Tibial nerve (tissue), 4 donors: ENCODE data around the gene STARD9. TPM values are rescaled to one million over a fixed set of nuclear protein-coding genes. Genes with fewer than 3 reads are reported as not detected.

Source experiments
- DNase-seq, 2 donors: peaks; one replicate each; pipeline ENCODE4 v3.0.0-alpha.2; 2019; ENCODE audit warnings: low spot score in 2 of 2
- H3K27ac ChIP-seq, 4 donors: fragments of 200-600 bp; sonication (generic) in 3 of 4; one replicate each; pipeline ENCODE4 v1.5.1; 2017 to 2019; ENCODE audit warnings: mild to moderate bottlenecking in 1 of 4
- H3K27me3 ChIP-seq, 2 donors: fragments of 200-600 bp; sonication (generic) in 1 of 2; one replicate each; pipeline versions ENCODE4 v1.5.1 to v1.6.0; 2017 to 2019
- H3K36me3 ChIP-seq, 3 donors: fragments of 200-600 bp; sonication (generic); one replicate each; pipeline ENCODE4 v1.5.1; 2018 to 2019
- H3K4me1 ChIP-seq, 4 donors: fragments of 200-600 bp; sonication (generic) in 3 of 4; one replicate each; pipeline ENCODE4 v1.5.1; 2017 to 2019
- H3K4me3 ChIP-seq, 4 donors: fragments of 200-600 bp; sonication (generic) in 3 of 4; one replicate each; pipeline ENCODE4 v1.5.1; 2017 to 2019; ENCODE audit warnings: mild to moderate bottlenecking in 1 of 4, moderate library complexity in 1 of 4
- H3K9me3 ChIP-seq, 4 donors: fragments of 200-600 bp; sonication (generic) in 3 of 4; one replicate each; pipeline ENCODE4 v1.5.1; 2017 to 2019
- EP300 ChIP-seq, 2 donors: sonication (generic); formaldehyde crosslinking; IDR thresholded peaks; one replicate each; pipeline ENCODE4 v1.6.1; 2017; ENCODE audit warnings: antibody characterized with exemption in 2 of 2, mild to moderate bottlenecking in 1 of 2
- POLR2A ChIP-seq, 2 donors: fragments of 450-650 bp; IDR thresholded peaks; one replicate each; pipeline ENCODE4 v1.6.1; 2017; ENCODE audit warnings: antibody characterized with exemption in 2 of 2, mild to moderate bottlenecking in 2 of 2, moderate library complexity in 2 of 2
- whole genome bisulfite sequencing, 2 donors: methylation state at CpG; one replicate each; pipeline ENCODE4 v1.1.5; 2018; 5-methylcytosine and 5-hydroxymethylcytosine counted together
- total RNA-seq, 4 donors: library from RNA; depleted of rRNA; stranded (reverse); fragments of >200 nt; gene quantifications; one replicate each; pipeline ENCODE4 v1.1.0, GENCODE V29; 2016
- TF ChIP-seq, protein P1 (sequence below), 5 experiments: fragments of 200-600 bp in 3 of 5; fragments of 450-650 bp in 2 of 5; sonication (generic) in 3 of 5; IDR thresholded peaks; one replicate each; pipeline ENCODE4 v1.5.1; 2016 to 2019; ENCODE audit warnings: antibody characterized with exemption in 5 of 5, mild to moderate bottlenecking in 3 of 5, moderate library complexity in 2 of 5

The STARD9 gene
- total RNA-seq, 4 donors from 2014 or later, result 66.6 to 95.1 (median 80.3) TPM

GRCh38 chr15:42603978-42604377 is 28.6 kb downstream of the STARD9 start:
- peaks cover 8 to 47% (median 23%) of the 10 kb centered on the region in 4 donors for H3K4me1 ChIP-seq
- H3K27ac ChIP-seq, result peak overlapping the region in 2 of 4 donors; percentile 30 to 72
- no peaks in the 10 kb centered on the region for H3K9me3 ChIP-seq

DNA sequence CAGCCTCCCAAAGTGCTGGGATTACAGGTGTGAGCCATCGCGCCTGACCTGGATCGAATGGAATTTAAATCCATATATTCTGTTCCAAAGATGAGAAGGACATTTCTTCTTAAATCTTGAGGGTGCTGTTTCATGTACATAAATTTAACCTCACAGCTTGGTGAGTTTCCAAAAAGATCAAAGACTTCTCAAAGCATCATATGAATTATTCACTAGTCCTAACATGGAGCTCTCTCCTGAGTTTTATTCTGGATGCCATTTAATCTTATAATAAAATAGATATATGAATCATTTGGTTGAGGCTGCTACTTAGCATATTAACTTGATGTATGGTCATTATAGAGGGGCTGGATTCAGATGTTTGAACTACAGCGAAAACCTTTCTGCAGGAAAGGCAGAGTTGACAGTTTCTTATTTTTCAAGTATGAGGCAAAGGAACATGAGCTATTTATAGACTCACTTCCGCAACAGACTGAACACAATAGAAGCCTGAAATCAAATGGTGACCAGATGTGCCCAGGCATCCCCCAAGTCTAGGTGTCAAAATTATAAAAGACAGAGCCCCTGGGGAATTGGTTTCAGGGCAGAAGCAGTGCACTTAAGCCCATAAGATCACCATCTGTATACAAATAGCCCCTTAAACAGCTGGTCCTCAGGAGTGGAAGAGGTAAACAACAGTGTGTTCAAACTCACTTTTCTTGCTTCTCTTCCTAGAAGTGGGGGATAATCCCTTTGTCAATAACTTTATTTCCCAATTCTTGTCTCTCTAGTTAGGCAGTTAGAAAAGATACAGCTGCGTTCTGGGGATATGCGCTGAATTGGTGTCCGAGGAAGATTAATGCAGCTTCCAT is 29.7 kb downstream of the STARD9 start:
- DNase-seq, result no peak
- Histone ChIP-seq H3K9me3 (no peaks in the 10 kb centered on the region), H3K4me1 (peaks cover 8 to 57% (median 26%) of the 10 kb centered on the region in 4 donors), H3K4me3 (no peak overlapping the region), H3K36me3 (peaks cover 0 to 8% (median 0%) of the 10 kb centered on the region in 3 donors), H3K27ac (peak overlapping the region; percentile 45 to 72 (median 62)), H3K27me3 (no peaks in the 10 kb centered on the region)
- TF ChIP-seq POLR2A (IDR thresholded peaks at IDR 0.05) (no peak), EP300 (IDR thresholded peaks at IDR 0.05) (peak; percentile 10 to 20)
- TF ChIP-seq, protein P1, sequence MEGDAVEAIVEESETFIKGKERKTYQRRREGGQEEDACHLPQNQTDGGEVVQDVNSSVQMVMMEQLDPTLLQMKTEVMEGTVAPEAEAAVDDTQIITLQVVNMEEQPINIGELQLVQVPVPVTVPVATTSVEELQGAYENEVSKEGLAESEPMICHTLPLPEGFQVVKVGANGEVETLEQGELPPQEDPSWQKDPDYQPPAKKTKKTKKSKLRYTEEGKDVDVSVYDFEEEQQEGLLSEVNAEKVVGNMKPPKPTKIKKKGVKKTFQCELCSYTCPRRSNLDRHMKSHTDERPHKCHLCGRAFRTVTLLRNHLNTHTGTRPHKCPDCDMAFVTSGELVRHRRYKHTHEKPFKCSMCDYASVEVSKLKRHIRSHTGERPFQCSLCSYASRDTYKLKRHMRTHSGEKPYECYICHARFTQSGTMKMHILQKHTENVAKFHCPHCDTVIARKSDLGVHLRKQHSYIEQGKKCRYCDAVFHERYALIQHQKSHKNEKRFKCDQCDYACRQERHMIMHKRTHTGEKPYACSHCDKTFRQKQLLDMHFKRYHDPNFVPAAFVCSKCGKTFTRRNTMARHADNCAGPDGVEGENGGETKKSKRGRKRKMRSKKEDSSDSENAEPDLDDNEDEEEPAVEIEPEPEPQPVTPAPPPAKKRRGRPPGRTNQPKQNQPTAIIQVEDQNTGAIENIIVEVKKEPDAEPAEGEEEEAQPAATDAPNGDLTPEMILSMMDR (IDR thresholded peaks at IDR 0.05), result no peak
- WGBS, 2 donors, result 61 to 69% methylated on average over 8 of the region's 8 CpGs

More at GRCh38 chr15:42603978-42604377, 28.6 kb downstream of the STARD9 start:
- TF ChIP-seq, protein P1 (IDR thresholded peaks at IDR 0.05), result no peak
- TF ChIP-seq EP300 (IDR thresholded peaks at IDR 0.05) (no peak), POLR2A (IDR thresholded peaks at IDR 0.05) (no peak)
- no peak for DNase-seq
- Histone ChIP-seq H3K36me3 (peaks cover 0 to 8% (median 0%) of the 10 kb centered on the region in 3 donors), H3K4me3 (no peak overlapping the region), H3K27me3 (no peaks in the 10 kb centered on the region)
- 67 to 79% methylated on average over 2 of the region's 2 CpGs for WGBS, 2 donors

DNA sequence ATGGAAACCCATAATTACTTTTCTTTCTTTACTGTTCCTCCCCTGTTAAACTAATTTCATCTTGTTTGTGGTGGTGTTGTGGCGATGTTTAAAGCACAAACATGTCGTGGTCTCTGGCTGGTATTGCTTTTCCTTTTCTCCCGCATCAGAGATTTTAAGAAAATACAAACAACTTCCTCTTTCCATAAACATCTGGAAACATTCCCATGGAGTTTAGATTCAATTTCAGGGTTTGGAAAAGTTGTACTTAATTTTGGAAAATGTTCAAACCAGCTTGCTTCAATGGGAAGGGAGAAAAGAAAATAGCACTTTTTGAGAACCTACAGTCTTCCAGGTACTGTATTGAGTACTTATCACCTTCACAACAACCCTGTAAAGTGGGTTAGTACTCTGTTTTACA is 30.4 kb downstream of the STARD9 start:
- Histone ChIP-seq H3K4me1 (peaks cover 8 to 61% (median 26%) of the 10 kb centered on the region in 4 donors), H3K27ac (peak overlapping the region; percentile 45 to 72 (median 62)), H3K9me3 (no peaks in the 10 kb centered on the region), H3K4me3 (no peak overlapping the region), H3K36me3 (peaks cover 0 to 8% (median 0%) of the 10 kb centered on the region in 3 donors), H3K27me3 (no peaks in the 10 kb centered on the region)
- TF ChIP-seq POLR2A (IDR thresholded peaks at IDR 0.05), result no peak
- no peak for TF ChIP-seq EP300 (IDR thresholded peaks at IDR 0.05)
- no peak for DNase-seq
- 55 to 57% methylated on average over 3 of the region's 3 CpGs for WGBS, 2 donors

- Histone ChIP-seq H3K27ac (peak overlapping the region in 2 of 4 donors; percentile 52 to 66), H3K36me3 (peaks cover 0 to 8% (median 0%) of the 10 kb centered on the region in 3 donors), H3K9me3 (no peaks in the 10 kb centered on the region), H3K4me1 (peaks cover 8 to 74% (median 26%) of the 10 kb centered on the region in 4 donors), H3K27me3 (no peaks in the 10 kb centered on the region), H3K4me3 (no peak overlapping the region)
- 31 to 40% methylated on average over 4 of the region's 4 CpGs for WGBS, 2 donors
- no peak for DNase-seq
- TF ChIP-seq POLR2A (IDR thresholded peaks at IDR 0.05), result no peak
- TF ChIP-seq, protein P1 (IDR thresholded peaks at IDR 0.05), result no peak
- TF ChIP-seq EP300 (IDR thresholded peaks at IDR 0.05), result no peak
Measured at GRCh38 chr15:42608110-42608531, 32.7 kb downstream of the STARD9 start.

GRCh38 chr15:42608752-42609488 is 33.5 kb downstream of the STARD9 start:
- Histone ChIP-seq H3K27me3 (no peaks in the 10 kb centered on the region), H3K9me3 (no peaks in the 10 kb centered on the region), H3K27ac (peak overlapping the region in 2 of 4 donors; percentile 52 to 66), H3K4me3 (no peak overlapping the region), H3K4me1 (peaks cover 8 to 70% (median 26%) of the 10 kb centered on the region in 4 donors), H3K36me3 (peaks cover 0 to 8% (median 0%) of the 10 kb centered on the region in 3 donors)
- no peak for DNase-seq
- TF ChIP-seq, protein P1 (IDR thresholded peaks at IDR 0.05), result no peak
- TF ChIP-seq EP300 (IDR thresholded peaks at IDR 0.05) (no peak), POLR2A (IDR thresholded peaks at IDR 0.05) (no peak)
- 31 to 36% methylated on average over 7 of the region's 7 CpGs for WGBS, 2 donors
